Neuronal stem cell (in vitro differentiated cells): ENCODE data around the gene BAZ1B.

Source experiments
- DNase-seq: peaks from one replicate; pipeline ENCODE4 v3.0.0-alpha.2; 2013; ENCODE audit warnings: low spot score
- H2AFZ ChIP-seq: one replicate; pipeline ENCODE4 v1.6.1; 2013; ENCODE audit warnings: mild to moderate bottlenecking, low read length, inconsistent platforms
- H2AK5ac ChIP-seq: 2 replicates; pipeline ENCODE4 v1.6.1; 2013; ENCODE audit warnings: low read depth, mild to moderate bottlenecking, inconsistent platforms, low read length, moderate library complexity, mixed read lengths
- H2BK120ac ChIP-seq: 2 replicates; pipeline ENCODE4 v1.6.1; 2013; ENCODE audit warnings: low read depth, mild to moderate bottlenecking, inconsistent platforms, low read length, moderate library complexity, mixed read lengths
- H2BK12ac ChIP-seq: one replicate; pipeline ENCODE4 v1.6.1; 2013; ENCODE audit warnings: low read length, inconsistent platforms
- H2BK15ac ChIP-seq: 2 replicates; pipeline ENCODE4 v1.6.1; 2013; ENCODE audit warnings: mild to moderate bottlenecking, low read length, inconsistent platforms, mixed read lengths
- H2BK5ac ChIP-seq: one replicate; pipeline ENCODE4 v1.6.1; 2013; ENCODE audit warnings: inconsistent platforms, mild to moderate bottlenecking, low read length, moderate library complexity
- H3K14ac ChIP-seq: one replicate; pipeline ENCODE4 v1.6.1; 2013; ENCODE audit warnings: low read length, inconsistent platforms
- H3K18ac ChIP-seq: 2 replicates; pipeline ENCODE4 v1.6.1; 2013; ENCODE audit warnings: low read length, inconsistent platforms
- H3K23ac ChIP-seq: 2 replicates; pipeline ENCODE4 v1.6.1; 2013; ENCODE audit warnings: low read depth, mild to moderate bottlenecking, mixed read lengths, low read length, inconsistent platforms; ENCODE audit not compliant: poor library complexity
- H3K27ac ChIP-seq: replicated peaks from 3 replicates; pipeline ENCODE4 v1.5.1; 2013; ENCODE audit warnings: low read length, inconsistent platforms
- H3K27me3 ChIP-seq, 3 experiments: 2 replicates each; pipeline ENCODE4 v1.6.1; 2013; ENCODE audit warnings: low read length in 3 of 3, mild to moderate bottlenecking in 2 of 3, inconsistent platforms in 1 of 3, low read depth in 1 of 3, mixed read lengths in 1 of 3, moderate library complexity in 1 of 3; ENCODE audit not compliant: control insufficient read depth in 3 of 3, insufficient read depth in 3 of 3
- H3K36me3 ChIP-seq, 2 donors: replicated peaks in 1 of 2; 2 replicates each; pipeline ENCODE4 v1.6.1; 2013; ENCODE audit warnings: low read length in 2 of 2; ENCODE audit not compliant: control insufficient read depth in 2 of 2, insufficient read depth in 2 of 2
- H3K4ac ChIP-seq: 2 replicates; pipeline ENCODE4 v1.6.1; 2013; ENCODE audit warnings: inconsistent platforms, mild to moderate bottlenecking, low read length, moderate library complexity
- H3K4me1 ChIP-seq, 2 donors: 1 replicate in 1 of 2; 2 replicates in 1 of 2; pipeline ENCODE4 v1.6.1; 2013; ENCODE audit warnings: low read length in 2 of 2, low read depth in 1 of 2; ENCODE audit not compliant: control insufficient read depth in 2 of 2, insufficient read depth in 1 of 2
- H3K4me2 ChIP-seq: one replicate; pipeline ENCODE4 v1.6.1; 2013; ENCODE audit warnings: mild to moderate bottlenecking, low read length, inconsistent platforms; ENCODE audit not compliant: insufficient read depth, poor library complexity, severe bottlenecking
- H3K4me3 ChIP-seq, 2 donors: 2 replicates each; pipeline ENCODE4 v1.5.1; 2013; ENCODE audit warnings: low read length in 2 of 2, mild to moderate bottlenecking in 2 of 2, inconsistent platforms in 1 of 2, moderate library complexity in 1 of 2
- H3K79me1 ChIP-seq: one replicate; pipeline ENCODE4 v1.6.1; 2013; ENCODE audit warnings: low read depth, mild to moderate bottlenecking, inconsistent platforms, low read length, moderate library complexity
- H3K9ac ChIP-seq: one replicate; pipeline ENCODE4 v1.6.1; 2013; ENCODE audit warnings: mild to moderate bottlenecking, low read depth, low read length, inconsistent platforms; ENCODE audit not compliant: poor library complexity
- H3K9me3 ChIP-seq, 2 donors: replicated peaks in 1 of 2; 2 replicates each; pipeline versions ENCODE3 to v1.6.1; 2013; ENCODE audit warnings: low read length in 2 of 2, mild to moderate bottlenecking in 2 of 2, inconsistent platforms in 1 of 2, low read depth in 1 of 2, mixed read lengths in 1 of 2, moderate library complexity in 1 of 2; ENCODE audit not compliant: control insufficient read depth in 2 of 2, insufficient read depth in 1 of 2
- H4K8ac ChIP-seq: one replicate; pipeline ENCODE4 v1.6.1; 2013; ENCODE audit warnings: low read depth, mild to moderate bottlenecking, inconsistent platforms, low read length, moderate library complexity
- H4K91ac ChIP-seq: one replicate; pipeline ENCODE4 v1.6.1; 2013; ENCODE audit warnings: low read length, low read depth, mild to moderate bottlenecking, inconsistent platforms; ENCODE audit not compliant: poor library complexity
- WGBS, 2 donors: extraction: QIAGEN DNeasy Blood & Tissue Kit; methylation state at CpG; one replicate each; pipeline ENCODE4 v1.1.7; 2013; ENCODE audit warnings: missing lambda C conversion rate in 2 of 2, mixed read lengths in 1 of 2; ENCODE audit not compliant: insufficient read length in 2 of 2, insufficient replicate concordance in 1 of 2; ENCODE audit errors: extremely low coverage in 2 of 2; 5-methylcytosine and 5-hydroxymethylcytosine counted together

BAZ1B gene

DNA sequence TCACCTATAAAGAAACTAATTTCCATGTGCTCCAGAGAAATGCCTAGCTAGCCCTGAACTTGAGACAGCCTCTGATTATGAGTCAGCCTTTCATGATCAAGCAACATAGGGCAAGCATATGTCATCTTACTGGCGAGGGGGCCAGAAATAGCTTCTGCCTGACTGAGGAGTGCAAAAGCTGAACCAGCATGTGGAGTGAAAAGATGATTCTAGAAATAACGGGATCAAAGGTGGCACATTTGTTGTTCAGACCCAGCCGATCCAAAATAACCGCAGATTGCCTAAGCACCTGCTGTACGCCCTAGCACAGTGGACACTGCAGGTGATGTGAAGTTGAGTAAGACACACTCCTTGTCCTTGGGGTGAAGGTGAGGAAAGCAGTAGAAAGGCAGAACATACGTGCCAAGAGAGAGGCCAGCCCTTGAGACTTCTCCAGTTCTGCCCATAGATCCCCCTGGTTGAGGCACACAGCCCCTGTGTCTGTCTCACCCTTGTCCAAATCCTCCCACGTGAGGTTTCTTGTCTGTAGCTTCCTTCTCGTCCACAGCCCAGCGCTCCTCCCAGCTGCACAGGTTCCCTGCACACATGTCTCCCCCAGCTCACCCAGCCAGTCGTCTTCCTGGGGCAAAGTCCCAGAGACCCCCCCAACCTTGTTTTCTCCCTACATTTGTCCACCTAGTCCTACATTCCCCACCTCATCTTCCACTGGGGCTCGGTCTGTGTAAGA lies 38.2 kb upstream of the BAZ1B start:
- H3K9ac ChIP-seq = no peak overlapping the region
- H2BK120ac ChIP-seq = no peak overlapping the region
- H3K27me3 ChIP-seq = peaks cover 0 to 2% (median 0%) of the 10 kb centered on the region in 3 experiments
- DNase-seq = no peak
- WGBS, 2 donors = no CpG with 5 or more reads among the region's 11 CpGs
- H2BK12ac ChIP-seq = no peak overlapping the region
- H3K18ac ChIP-seq = no peak overlapping the region
- no peak overlapping the region for H3K4me3 ChIP-seq
- H2AK5ac ChIP-seq = no peak overlapping the region
- no peak overlapping the region for H3K14ac ChIP-seq
- H3K9me3 ChIP-seq = peaks cover 0 to 2% of the 10 kb centered on the region in 2 donors
- H3K79me1 ChIP-seq = no peaks in the 10 kb centered on the region
- no peak overlapping the region for H3K4me2 ChIP-seq
- H2BK5ac ChIP-seq = no peak overlapping the region
- H3K36me3 ChIP-seq = peaks cover 0 to 2% of the 10 kb centered on the region in 2 donors
- peak overlapping the region; percentile 0 for H2AFZ ChIP-seq
- no peak overlapping the region for H4K91ac ChIP-seq
- H3K4me1 ChIP-seq = peaks cover 3 to 4% of the 10 kb centered on the region in 2 donors
- no peak overlapping the region for H3K4ac ChIP-seq
- no peak overlapping the region for H3K23ac ChIP-seq
- H3K27ac ChIP-seq = no peak overlapping the region
- H2BK15ac ChIP-seq = no peak overlapping the region
- H4K8ac ChIP-seq = no peak overlapping the region

DNA sequence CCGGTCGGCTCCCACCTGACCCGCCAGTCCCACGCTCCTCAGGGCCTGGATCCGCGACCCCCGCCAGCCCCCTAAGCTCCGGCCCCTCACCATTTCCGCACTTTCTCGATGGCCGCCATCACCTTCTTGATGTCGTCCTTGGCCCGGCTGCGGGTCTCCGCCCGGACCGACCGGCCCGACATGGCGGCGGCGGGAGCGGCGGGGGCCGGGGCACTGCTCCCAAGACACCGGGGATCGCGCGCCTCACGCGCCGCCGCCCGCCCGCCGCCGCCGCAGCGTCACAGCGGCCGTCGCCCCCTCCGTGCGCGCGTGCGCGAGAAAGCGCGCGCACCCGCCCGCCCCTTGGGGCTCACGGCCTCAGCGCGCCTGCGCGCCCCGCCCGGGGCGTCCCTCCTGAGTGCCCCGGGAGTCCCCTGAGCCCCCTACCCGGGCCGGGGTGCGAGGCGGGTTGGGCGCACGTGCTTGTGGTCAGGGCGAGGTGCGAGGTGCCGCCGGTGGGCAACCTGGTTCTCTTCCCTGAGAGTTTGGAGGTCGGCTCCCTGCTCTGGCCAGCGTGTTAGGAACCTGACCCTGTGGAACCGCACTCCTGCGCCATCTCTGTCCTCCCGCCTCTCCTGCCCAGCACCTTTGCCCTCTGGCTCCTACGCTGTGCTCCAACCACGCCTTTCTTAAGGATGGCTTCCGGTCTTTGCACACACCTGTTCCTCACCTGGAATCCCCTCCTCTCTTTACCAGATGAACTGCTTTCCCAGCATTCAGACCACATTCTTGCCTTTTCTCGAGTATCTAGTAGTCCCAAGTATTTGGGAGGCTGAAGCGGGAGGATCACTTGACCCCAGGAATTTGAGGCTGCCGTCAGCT lies 35.5 kb upstream of the BAZ1B start, which contains the start of gene BCL7B:
Gene BCL7B, minus strand, starts transcription at position 294 of the 861 bp plus-strand sequence. Its CDS starts 112 bp downstream, at position 182.
- peak within 1 kb of the TSS; percentile 49 for H2BK15ac ChIP-seq
- WGBS, 2 donors = no CpG with 5 or more reads among the region's 83 CpGs
- H3K79me1 ChIP-seq = peaks cover 12% of the 10 kb centered on the region
- H2BK120ac ChIP-seq = no peak within 1 kb of the TSS
- H3K4me2 ChIP-seq = peak within 1 kb of the TSS; percentile 70
- H3K4me3 ChIP-seq = peak within 1 kb of the TSS; percentile 81 to 87
- peak within 1 kb of the TSS; percentile 43 for H4K8ac ChIP-seq
- H3K18ac ChIP-seq = peak within 1 kb of the TSS; percentile 99
- peaks cover 0 to 2% of the 10 kb centered on the region in 2 donors for H3K9me3 ChIP-seq
- peak within 1 kb of the TSS; percentile 95 for H2AFZ ChIP-seq
- peak within 1 kb of the TSS; percentile 38 for H3K14ac ChIP-seq
- peaks cover 0 to 2% (median 0%) of the 10 kb centered on the region in 3 experiments for H3K27me3 ChIP-seq
- no peak within 1 kb of the TSS for H4K91ac ChIP-seq
- H3K36me3 ChIP-seq = peaks cover 4 to 23% of the 10 kb centered on the region in 2 donors
- peak within 1 kb of the TSS; percentile 76 for H3K4ac ChIP-seq
- H3K4me1 ChIP-seq = peaks cover 3 to 4% of the 10 kb centered on the region in 2 donors
- H2BK12ac ChIP-seq = no peak within 1 kb of the TSS
- H2BK5ac ChIP-seq = peak within 1 kb of the TSS; percentile 98
- H3K27ac ChIP-seq = peak within 1 kb of the TSS; percentile 99
- peak within 1 kb of the TSS; percentile 4 for H2AK5ac ChIP-seq
- peak; percentile 68 for DNase-seq
- peak within 1 kb of the TSS; percentile 98 for H3K23ac ChIP-seq
- peak within 1 kb of the TSS; percentile 97 for H3K9ac ChIP-seq

DNA sequence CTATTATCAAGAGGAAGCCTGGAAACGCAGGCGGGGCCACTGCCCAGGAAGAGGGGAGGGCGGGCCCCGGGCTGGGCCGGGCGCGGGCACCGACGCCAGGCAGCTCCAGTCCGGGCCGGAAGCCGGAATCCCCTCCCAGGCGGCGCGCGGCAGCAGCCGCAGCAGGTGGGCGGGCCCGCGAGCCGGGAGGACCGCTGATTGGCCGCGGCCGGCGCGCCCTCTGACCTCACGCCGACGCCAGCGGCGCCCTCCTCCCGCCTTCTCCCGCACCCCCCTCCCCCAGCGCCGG lies 35.0 kb upstream of the BAZ1B start:
- Histone ChIP-seq H3K27ac (peak overlapping the region; percentile 99), H3K9ac (peak overlapping the region; percentile 97), H3K9me3 (peaks cover 0 to 2% of the 10 kb centered on the region in 2 donors), H3K79me1 (peaks cover 12% of the 10 kb centered on the region), H2BK5ac (peak overlapping the region; percentile 98), H3K27me3 (peaks cover 0 to 2% (median 0%) of the 10 kb centered on the region in 3 experiments), H3K4me3 (peak overlapping the region; percentile 81 to 87), H3K4ac (no peak overlapping the region), H3K36me3 (peaks cover 6 to 29% of the 10 kb centered on the region in 2 donors), H2BK120ac (no peak overlapping the region), H2BK15ac (no peak overlapping the region), H3K18ac (peak overlapping the region; percentile 99), H3K14ac (peak overlapping the region; percentile 21), H3K23ac (peak overlapping the region; percentile 98), H4K8ac (no peak overlapping the region), H2BK12ac (no peak overlapping the region), H3K4me2 (peak overlapping the region; percentile 70), H4K91ac (no peak overlapping the region), H2AK5ac (no peak overlapping the region), H3K4me1 (peaks cover 3 to 4% of the 10 kb centered on the region in 2 donors), H2AFZ (peak overlapping the region; percentile 95)
- WGBS, 2 donors = no CpG with 5 or more reads among the region's 36 CpGs
- DNase-seq = peak; percentile 89
